Measurements from ENCODE around the gene LPP.

DNA sequence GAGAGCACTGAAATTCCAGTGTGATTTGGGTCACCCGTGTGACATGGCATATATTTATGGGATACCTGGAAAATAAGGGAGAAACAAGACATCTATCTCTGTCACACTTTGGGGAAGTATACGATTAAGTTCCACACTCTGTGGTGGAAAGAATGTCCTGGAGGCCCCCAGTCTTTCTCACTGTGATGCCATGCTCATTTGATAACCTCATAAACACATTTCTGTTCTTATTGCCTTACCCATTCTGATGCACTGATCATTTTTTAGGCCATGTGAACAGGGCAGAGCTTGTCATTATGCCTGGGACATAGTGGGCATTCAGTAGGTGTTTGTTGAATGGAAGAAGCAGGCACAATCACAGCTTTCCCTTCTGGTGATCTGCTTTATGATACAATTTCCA lies 668.5 kb downstream of the LPP start:
- TF ChIP-seq CTCF (IDR thresholded peaks at IDR 0.05): no peak
- TF ChIP-seq EP300 (IDR thresholded peaks at IDR 0.05): no peak

Data from stomach (tissue), 4 donors.